ENCODE data around the gene PPP2CA.
"Not testable (repeated sequence)": the region's sequence is repeated elsewhere in the genome, so short reads cannot be mapped to it uniquely, and the experiment has no call there.

PPP2CA gene

DNA sequence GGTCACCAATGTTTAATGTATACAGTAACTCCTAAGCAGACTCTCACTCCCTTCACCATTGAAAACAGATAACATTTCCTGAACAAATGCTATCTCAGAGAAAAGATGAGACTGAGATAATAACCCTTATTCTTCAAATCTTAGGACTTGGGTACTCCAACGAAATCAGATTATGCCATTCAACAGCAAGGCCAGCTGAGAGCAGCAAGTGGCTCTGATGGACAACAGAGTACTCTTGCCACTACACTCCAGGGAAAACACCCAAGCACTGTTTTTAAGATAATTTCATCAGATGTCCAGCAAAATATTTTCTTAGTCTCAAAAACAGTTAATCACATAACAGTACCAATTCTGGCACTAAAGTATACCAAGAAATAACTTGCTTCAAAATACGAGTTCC is 10.1 kb downstream of the PPP2CA start:
- ChIA-PET POLR2A (no interaction called here), CTCF (interaction anchor here (0.8 to 1.6 kb wide), 2 partner anchors 10 to 32 kb away, joined by 3 to 5 read pairs; no protein-coding TSS in a partner anchor)
- TF ChIP-seq, protein P1, sequence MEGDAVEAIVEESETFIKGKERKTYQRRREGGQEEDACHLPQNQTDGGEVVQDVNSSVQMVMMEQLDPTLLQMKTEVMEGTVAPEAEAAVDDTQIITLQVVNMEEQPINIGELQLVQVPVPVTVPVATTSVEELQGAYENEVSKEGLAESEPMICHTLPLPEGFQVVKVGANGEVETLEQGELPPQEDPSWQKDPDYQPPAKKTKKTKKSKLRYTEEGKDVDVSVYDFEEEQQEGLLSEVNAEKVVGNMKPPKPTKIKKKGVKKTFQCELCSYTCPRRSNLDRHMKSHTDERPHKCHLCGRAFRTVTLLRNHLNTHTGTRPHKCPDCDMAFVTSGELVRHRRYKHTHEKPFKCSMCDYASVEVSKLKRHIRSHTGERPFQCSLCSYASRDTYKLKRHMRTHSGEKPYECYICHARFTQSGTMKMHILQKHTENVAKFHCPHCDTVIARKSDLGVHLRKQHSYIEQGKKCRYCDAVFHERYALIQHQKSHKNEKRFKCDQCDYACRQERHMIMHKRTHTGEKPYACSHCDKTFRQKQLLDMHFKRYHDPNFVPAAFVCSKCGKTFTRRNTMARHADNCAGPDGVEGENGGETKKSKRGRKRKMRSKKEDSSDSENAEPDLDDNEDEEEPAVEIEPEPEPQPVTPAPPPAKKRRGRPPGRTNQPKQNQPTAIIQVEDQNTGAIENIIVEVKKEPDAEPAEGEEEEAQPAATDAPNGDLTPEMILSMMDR (IDR thresholded peaks at IDR 0.05; ENCODE audit: control extremely low read depth, extremely low read depth, low read depth, missing control alignments): no peak
- no peak for DNase-seq (ENCODE audit: extremely low spot score)

DNA sequence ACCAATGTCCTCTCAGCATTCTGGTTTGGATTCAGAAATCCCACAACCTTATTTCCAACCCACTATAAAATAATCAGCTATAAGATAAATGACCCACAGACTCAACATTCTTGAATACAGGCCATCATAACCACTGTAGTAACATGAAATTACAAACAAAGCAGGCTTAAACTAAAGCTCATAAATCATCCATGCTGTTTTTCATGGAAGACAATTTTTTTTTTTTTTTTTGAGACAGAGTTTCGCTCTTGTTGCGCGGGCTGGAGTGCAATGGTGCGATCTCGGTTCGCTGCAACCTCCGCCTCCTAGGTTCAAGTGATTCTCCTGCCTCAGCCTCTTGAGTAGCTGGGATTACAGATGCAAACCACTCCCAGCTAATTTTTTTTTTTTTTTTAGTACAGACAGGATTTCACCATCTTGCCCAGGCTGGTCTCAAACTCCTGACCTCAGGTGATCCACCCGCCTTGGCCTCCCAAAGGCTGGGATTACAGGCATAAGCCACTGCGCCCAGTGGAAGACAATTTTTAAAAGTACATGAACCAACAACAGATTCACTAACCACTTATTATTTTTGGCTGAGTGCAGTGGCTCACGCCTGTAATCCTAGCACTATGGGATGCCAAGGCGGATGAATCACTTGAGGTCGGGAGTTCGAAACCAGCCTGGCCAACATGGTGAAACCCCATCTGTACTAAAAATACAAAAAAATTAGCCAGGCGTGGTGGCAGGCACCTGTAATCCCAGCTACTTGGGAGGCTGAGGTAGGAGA is 14.4 kb downstream of the PPP2CA start:
- POLR2A ChIA-PET: interaction anchor here (0.7 kb wide), 1 partner anchor 111 kb away, joined by 4 read pairs; no protein-coding TSS in a partner anchor
- DNase-seq (ENCODE audit: extremely low spot score): not testable (repeated sequence)

DNA sequence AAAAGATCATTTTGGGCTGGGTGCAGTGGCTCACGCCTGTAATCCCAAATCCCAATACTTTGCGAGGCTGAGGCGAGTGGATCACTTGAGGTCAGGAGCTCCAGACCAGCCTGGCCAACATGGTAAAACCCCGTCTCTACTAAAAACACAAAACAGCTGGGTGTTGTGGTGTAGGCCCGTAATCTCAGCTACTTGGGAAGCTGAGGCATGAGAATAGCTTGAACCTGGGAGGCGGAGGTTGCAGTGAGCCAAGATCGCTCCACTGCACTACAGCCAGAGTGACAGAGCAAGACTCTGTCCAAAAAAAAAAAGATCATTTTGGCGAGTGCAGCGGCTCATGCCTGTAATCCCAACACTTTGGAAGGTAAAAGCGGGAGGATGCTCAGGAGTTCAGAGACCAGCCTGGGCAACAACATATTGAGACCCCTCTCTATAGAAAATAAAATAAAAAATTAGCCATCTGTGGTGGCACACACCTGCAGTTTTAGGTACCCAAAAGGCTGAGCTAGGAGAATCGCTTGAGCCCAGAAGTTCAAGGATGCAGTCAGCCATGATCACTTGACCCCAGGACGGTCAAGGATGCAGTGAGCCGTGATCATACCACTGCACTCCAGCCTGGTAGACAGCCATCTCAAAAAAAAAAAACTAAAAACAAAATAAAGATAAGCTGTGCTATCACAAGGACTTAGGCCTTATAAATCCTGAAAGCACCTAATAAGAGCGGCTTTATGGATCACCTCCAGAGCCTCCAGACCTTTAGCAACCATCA is 16.2 kb downstream of the PPP2CA start:
- DNase-seq (ENCODE audit: extremely low spot score): no peak
- TF ChIP-seq, protein P1 (IDR thresholded peaks at IDR 0.05; ENCODE audit: control extremely low read depth, extremely low read depth, low read depth, missing control alignments): no peak
- ChIA-PET CTCF (interaction anchor here (0.8 to 5.7 kb wide), 13 partner anchors 9 to 82 kb away, joined by 3 to 34 read pairs (median 3); no protein-coding TSS in a partner anchor), POLR2A (interaction anchor here (1.0 to 1.1 kb wide), 3 partner anchors 10 to 44 kb away, joined by 3 read pairs; no protein-coding TSS in a partner anchor)

More for the DNA sequence above, 14.4 kb downstream of the PPP2CA start:
- CTCF ChIA-PET: interaction anchor here (0.7 to 5.7 kb wide), 6 partner anchors 11 to 105 kb away, joined by 3 to 34 read pairs (median 10); no protein-coding TSS in a partner anchor

DNA sequence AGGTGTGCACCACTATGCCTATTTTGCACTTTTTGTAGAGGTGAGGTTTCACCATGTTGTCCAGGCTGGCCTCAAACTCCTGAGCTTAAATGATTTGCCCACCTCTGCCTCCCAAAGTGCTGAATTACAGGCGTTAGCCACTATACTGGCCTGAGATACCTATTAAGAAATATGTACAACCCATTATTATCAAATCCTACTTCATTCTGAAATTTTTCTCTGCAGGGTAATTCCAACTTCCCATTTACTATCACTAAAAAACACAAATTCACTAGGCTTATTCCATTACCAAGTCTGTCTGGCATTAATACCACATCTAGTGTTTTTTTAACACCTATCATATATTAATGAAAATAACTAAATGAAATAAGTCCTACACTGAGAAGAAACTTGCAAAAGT is 18.2 kb downstream of the PPP2CA start:
- ChIA-PET CTCF (interaction anchor here (1.0 to 5.7 kb wide), 7 partner anchors 13 to 96 kb away, joined by 3 to 34 read pairs (median 7); no protein-coding TSS in a partner anchor), POLR2A (interaction anchor here (1.8 kb wide), 1 partner anchor 31 kb away, joined by 4 read pairs; the partner anchor contains the start of gene SKP1)

DNA sequence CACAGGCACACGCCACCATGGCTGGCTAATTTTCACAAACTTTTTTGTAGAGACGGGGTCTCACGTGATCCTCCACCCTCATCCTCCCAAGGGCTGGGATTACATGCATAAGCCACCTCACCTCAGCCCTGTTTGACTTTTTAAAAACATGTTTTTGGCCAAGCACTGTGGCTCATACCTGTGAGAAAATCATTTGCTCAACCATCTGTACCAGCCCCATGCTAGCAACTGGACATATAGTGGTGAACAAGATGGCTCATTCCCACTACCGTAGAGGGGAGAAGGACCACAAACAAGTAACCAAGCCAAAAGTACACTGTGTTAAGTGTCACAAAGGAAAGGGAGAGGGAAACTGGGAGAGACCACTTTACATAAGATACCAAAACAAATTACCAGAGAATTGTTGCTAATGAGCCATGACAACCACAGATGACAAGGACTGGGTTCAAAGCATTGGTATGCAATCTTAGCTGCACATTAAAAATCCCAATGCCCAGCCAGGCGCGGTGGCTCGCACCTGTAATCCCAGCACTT is 19.2 kb downstream of the PPP2CA start:
- ChIA-PET CTCF (interaction anchor here (0.9 to 5.7 kb wide), 7 partner anchors 9 to 222 kb away, joined by 3 to 34 read pairs (median 3); no protein-coding TSS in a partner anchor), POLR2A (interaction anchor here (1.8 kb wide), 1 partner anchor 30 kb away, joined by 4 read pairs; the partner anchor contains the start of gene SKP1)
- TF ChIP-seq, protein P1 (IDR thresholded peaks at IDR 0.05; ENCODE audit: control extremely low read depth, extremely low read depth, low read depth, missing control alignments): no peak
- no peak for DNase-seq (ENCODE audit: extremely low spot score)

More for the DNA sequence above, 18.2 kb downstream of the PPP2CA start:
- TF ChIP-seq, protein P1 (IDR thresholded peaks at IDR 0.05; ENCODE audit: control extremely low read depth, extremely low read depth, low read depth, missing control alignments): no peak
- no peak for DNase-seq (ENCODE audit: extremely low spot score)

DNA sequence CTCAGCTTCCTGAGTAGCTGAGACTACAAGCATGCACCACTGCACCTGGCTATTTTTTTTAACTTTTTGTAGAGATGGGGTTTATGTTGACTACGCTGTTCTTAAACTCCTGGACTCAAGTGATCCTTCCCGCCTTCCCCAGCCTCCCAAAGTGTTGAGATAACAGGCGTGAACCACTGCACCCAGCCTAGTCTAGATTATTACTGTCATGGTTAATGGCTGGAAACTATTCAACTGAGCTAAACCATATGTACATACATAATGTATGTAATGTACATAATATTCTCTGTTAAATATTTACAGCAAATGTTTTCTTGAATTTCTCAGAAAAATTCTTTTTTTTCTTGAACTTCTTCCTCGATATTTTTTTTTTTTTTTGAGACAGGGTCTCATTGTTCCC is 21.3 kb downstream of the PPP2CA start:
- DNase-seq (ENCODE audit: extremely low spot score): no peak
- TF ChIP-seq, protein P1 (IDR thresholded peaks at IDR 0.05; ENCODE audit: control extremely low read depth, extremely low read depth, low read depth, missing control alignments): no peak
- CTCF ChIA-PET: interaction anchor here (1.0 to 4.2 kb wide), 8 partner anchors 10 to 85 kb away, joined by 4 to 12 read pairs (median 4); no protein-coding TSS in a partner anchor
- POLR2A ChIA-PET: interaction anchor here (1.2 kb wide), 1 partner anchor 39 kb away, joined by 4 read pairs; no protein-coding TSS in a partner anchor
